H9 (cell line): Measurements from ENCODE around the gene AP2M1. TPM values are rescaled to one million over a fixed set of nuclear protein-coding genes. Genes with fewer than 3 reads are reported as not detected.

Experiments
- DNase-seq: peaks from one replicate; pipeline ENCODE4 v3.0.0-alpha.2; 2017
- H2AFZ ChIP-seq: one replicate; pipeline ENCODE4 v1.6.1; 2013; ENCODE audit warnings: mild to moderate bottlenecking, low read length, control low read depth, moderate library complexity
- H2AK5ac ChIP-seq: 2 replicates; pipeline ENCODE4 v1.6.1; 2013; ENCODE audit warnings: low read length, control low read depth, mixed read lengths; ENCODE audit not compliant: insufficient read length
- H2BK120ac ChIP-seq: one replicate; pipeline ENCODE4 v1.6.1; 2013; ENCODE audit warnings: low read depth, mild to moderate bottlenecking, low read length, control low read depth, inconsistent platforms; ENCODE audit not compliant: poor library complexity, severe bottlenecking
- H2BK12ac ChIP-seq: 2 replicates; pipeline ENCODE4 v1.6.1; 2013; ENCODE audit warnings: low read length, control low read depth, mixed read lengths, low read depth; ENCODE audit not compliant: insufficient read length
- H2BK15ac ChIP-seq: 2 replicates; pipeline ENCODE4 v1.6.1; 2013; ENCODE audit warnings: low read depth, low read length, control low read depth
- H2BK20ac ChIP-seq: one replicate; pipeline ENCODE4 v1.6.1; 2013; ENCODE audit warnings: low read depth, mild to moderate bottlenecking, low read length, control low read depth, inconsistent platforms; ENCODE audit not compliant: poor library complexity, severe bottlenecking
- H2BK5ac ChIP-seq: 2 replicates; pipeline ENCODE4 v1.6.1; 2013; ENCODE audit warnings: low read length, control low read depth, mixed read lengths; ENCODE audit not compliant: insufficient read length
- H3K14ac ChIP-seq: 2 replicates; pipeline ENCODE4 v1.6.1; 2013; ENCODE audit warnings: low read length, control low read depth; ENCODE audit not compliant: insufficient read depth
- H3K18ac ChIP-seq: 2 replicates; pipeline ENCODE4 v1.6.1; 2013; ENCODE audit warnings: low read depth, mild to moderate bottlenecking, mixed read lengths, low read length, control low read depth; ENCODE audit not compliant: insufficient read length
- H3K23ac ChIP-seq: 2 replicates; pipeline ENCODE4 v1.6.1; 2013; ENCODE audit warnings: low read length, control low read depth, mixed read lengths, low read depth; ENCODE audit not compliant: insufficient read length
- H3K23me2 ChIP-seq: 2 replicates; pipeline ENCODE4 v1.6.1; 2013; ENCODE audit warnings: low read depth, mild to moderate bottlenecking, mixed read lengths, low read length, control low read depth; ENCODE audit not compliant: insufficient read length, poor library complexity, severe bottlenecking
- H3K27ac ChIP-seq: 2 replicates; pipeline ENCODE4 v1.5.1; 2013; ENCODE audit warnings: low read length, control low read depth, mixed read lengths, low read depth; ENCODE audit not compliant: insufficient read length
- H3K27me3 ChIP-seq: 2 replicates; pipeline ENCODE4 v1.6.1; 2013; ENCODE audit warnings: low read length, control low read depth, inconsistent platforms; ENCODE audit not compliant: insufficient read depth
- H3K4ac ChIP-seq: 2 replicates; pipeline ENCODE4 v1.6.1; 2013; ENCODE audit warnings: low read depth, mild to moderate bottlenecking, control low read depth, inconsistent platforms, low read length, moderate library complexity
- H3K4me1 ChIP-seq: 2 replicates; pipeline ENCODE4 v1.6.1; 2013; ENCODE audit warnings: low read length, control low read depth, inconsistent platforms; ENCODE audit not compliant: insufficient read depth
- H3K4me2 ChIP-seq: 2 replicates; pipeline ENCODE4 v1.6.1; 2013; ENCODE audit warnings: low read length, control low read depth, mixed read lengths; ENCODE audit not compliant: insufficient read length, insufficient read depth
- H3K56ac ChIP-seq: 2 replicates; pipeline ENCODE4 v1.6.1; 2013; ENCODE audit warnings: low read depth, mild to moderate bottlenecking, mixed read lengths, low read length, control low read depth; ENCODE audit not compliant: insufficient read length
- H3K79me1 ChIP-seq: 2 replicates; pipeline ENCODE4 v1.6.1; 2013; ENCODE audit warnings: low read depth, mild to moderate bottlenecking, moderate library complexity, low read length, control low read depth, inconsistent platforms; ENCODE audit not compliant: insufficient read depth, poor library complexity, severe bottlenecking
- H3K79me2 ChIP-seq: 2 replicates; pipeline ENCODE4 v1.6.1; 2013; ENCODE audit warnings: low read length, control low read depth, inconsistent platforms; ENCODE audit not compliant: insufficient read depth
- H3K9ac ChIP-seq: 2 replicates; pipeline ENCODE4 v1.6.1; 2013; ENCODE audit warnings: low read length, control low read depth, mixed read lengths; ENCODE audit not compliant: insufficient read length; ENCODE audit errors: extremely low read depth
- H3K9me3 ChIP-seq: one replicate; pipeline ENCODE4 v1.6.1; 2013; ENCODE audit warnings: low read depth, low read length, inconsistent platforms; ENCODE audit not compliant: control insufficient read depth
- H3T11ph ChIP-seq: one replicate; pipeline ENCODE4 v1.6.1; 2013; ENCODE audit warnings: mild to moderate bottlenecking, low read length, control low read depth, inconsistent platforms
- H4K20me1 ChIP-seq: one replicate; pipeline ENCODE4 v1.6.1; 2013; ENCODE audit not compliant: control insufficient read depth, insufficient read length, insufficient read depth
- H4K5ac ChIP-seq: 2 replicates; pipeline ENCODE4 v1.6.1; 2013; ENCODE audit warnings: low read depth, mild to moderate bottlenecking, mixed read lengths, low read length, control low read depth; ENCODE audit not compliant: insufficient read length
- H4K8ac ChIP-seq: replicated peaks from 2 replicates; pipeline ENCODE4 v1.6.1; 2013; ENCODE audit warnings: low read length, control low read depth, mixed read lengths, low read depth; ENCODE audit not compliant: insufficient read length
- H4K91ac ChIP-seq: 2 replicates; pipeline ENCODE4 v1.6.1; 2013; ENCODE audit warnings: low read depth, mild to moderate bottlenecking, moderate library complexity, mixed read lengths, low read length, control low read depth; ENCODE audit not compliant: insufficient read length
- H3K27ac Mint-ChIP-seq, 3 experiments: 2 replicates in 2 of 3; 3 replicates in 1 of 3; pipeline ENCODE4 v1.8.0; 2020 to 2021; ENCODE audit warnings: mixed read lengths in 3 of 3, mild to moderate bottlenecking in 1 of 3, moderate library complexity in 1 of 3
- H3K27me3 Mint-ChIP-seq: 2 replicates; pipeline ENCODE4 v1.8.0; 2021; ENCODE audit warnings: low read depth, mild to moderate bottlenecking, moderate library complexity, mixed read lengths
- H3K36me3 Mint-ChIP-seq, 3 experiments: 2 replicates in 2 of 3; 3 replicates in 1 of 3; pipeline ENCODE4 v1.8.0; 2020 to 2021; ENCODE audit warnings: low read depth in 3 of 3, mixed read lengths in 3 of 3; ENCODE audit not compliant: insufficient read depth in 1 of 3
- H3K4me1 Mint-ChIP-seq, 2 experiments: 2 replicates each; pipeline ENCODE4 v1.8.0; 2020; ENCODE audit warnings: mixed read lengths in 2 of 2
- H3K4me3 Mint-ChIP-seq, 2 experiments: 2 replicates in 1 of 2; 3 replicates in 1 of 2; pipeline ENCODE4 v1.8.0; 2020 to 2021; ENCODE audit warnings: mild to moderate bottlenecking in 2 of 2, mixed read lengths in 2 of 2, moderate library complexity in 1 of 2
- H3K9me3 Mint-ChIP-seq, 2 experiments: 2 replicates in 1 of 2; 3 replicates in 1 of 2; pipeline ENCODE4 v1.8.0; 2020; ENCODE audit warnings: mild to moderate bottlenecking in 2 of 2, mixed read lengths in 2 of 2, moderate library complexity in 1 of 2
- CTCF ChIP-seq: fragments of 200-600 bp; sonication (generic); conservative IDR thresholded peaks from 3 replicates; pipeline ENCODE4 v1.8.0; 2021; ENCODE audit warnings: antibody characterized with exemption, mild to moderate bottlenecking
- total RNA-seq: library from RNA; stranded (reverse); gene quantifications from 2 replicates; pipeline ENCODE4 v1.2.1, GENCODE V29; 2021

The AP2M1 gene
- total RNA-seq, 1 experiment from 2014 or later: 443 TPM

- Mint-ChIP-seq H3K36me3 (peaks cover 4 to 14% (median 5%) of the 10 kb centered on the region in 3 experiments; a peak in 6 of 7 replicates), H3K4me3 (peak overlapping the region; percentile 93 to 99), H3K27me3 (no peaks in the 10 kb centered on the region), H3K4me1 (peaks cover 11 to 21% of the 10 kb centered on the region in 2 experiments), H3K9me3 (no peaks in the 10 kb centered on the region; a peak in 1 of 5 replicates), H3K27ac (peak overlapping the region; percentile 69 to 91 (median 73); a peak in 4 of 7 replicates)
- Histone ChIP-seq H4K8ac (no peak overlapping the region), H3K27me3 (no peaks in the 10 kb centered on the region), H4K20me1 (no peaks in the 10 kb centered on the region), H2BK15ac (no peak overlapping the region), H4K91ac (no peak overlapping the region), H2AFZ (no peak overlapping the region), H3K79me2 (peaks cover 23% of the 10 kb centered on the region; the same call in 1 of the 2 replicates), H3K18ac (no peak overlapping the region), H3K4ac (no peak overlapping the region), H2BK20ac (no peak overlapping the region), H3K4me2 (peak overlapping the region; percentile 75), H3K56ac (no peak overlapping the region), H3K4me1 (no peaks in the 10 kb centered on the region; the same call in 1 of the 2 replicates), H3K27ac (no peak overlapping the region), H3K9me3 (no peaks in the 10 kb centered on the region), H2BK5ac (no peak overlapping the region), H2AK5ac (no peak overlapping the region), H2BK12ac (no peak overlapping the region), H4K5ac (no peak overlapping the region), H2BK120ac (no peak overlapping the region), H3T11ph (no peak overlapping the region), H3K14ac (no peak overlapping the region; the same call in 1 of the 2 replicates), H3K79me1 (peaks cover 3% of the 10 kb centered on the region), H3K9ac (peak overlapping the region; percentile 59), H3K23ac (no peak overlapping the region), H3K23me2 (peaks cover 6% of the 10 kb centered on the region)
- DNase-seq: no peak
- no peak for TF ChIP-seq CTCF
Observed at GRCh38 chr3:184157206-184157605, 17.4 kb upstream of the AP2M1 start.
